ENCODE measurements around the gene MYH11. TPM values are rescaled to one million over a fixed set of nuclear protein-coding genes. Genes with fewer than 3 reads are reported as not detected.

MYH11 gene
- total RNA-seq: not detected in 2 replicates

DNA sequence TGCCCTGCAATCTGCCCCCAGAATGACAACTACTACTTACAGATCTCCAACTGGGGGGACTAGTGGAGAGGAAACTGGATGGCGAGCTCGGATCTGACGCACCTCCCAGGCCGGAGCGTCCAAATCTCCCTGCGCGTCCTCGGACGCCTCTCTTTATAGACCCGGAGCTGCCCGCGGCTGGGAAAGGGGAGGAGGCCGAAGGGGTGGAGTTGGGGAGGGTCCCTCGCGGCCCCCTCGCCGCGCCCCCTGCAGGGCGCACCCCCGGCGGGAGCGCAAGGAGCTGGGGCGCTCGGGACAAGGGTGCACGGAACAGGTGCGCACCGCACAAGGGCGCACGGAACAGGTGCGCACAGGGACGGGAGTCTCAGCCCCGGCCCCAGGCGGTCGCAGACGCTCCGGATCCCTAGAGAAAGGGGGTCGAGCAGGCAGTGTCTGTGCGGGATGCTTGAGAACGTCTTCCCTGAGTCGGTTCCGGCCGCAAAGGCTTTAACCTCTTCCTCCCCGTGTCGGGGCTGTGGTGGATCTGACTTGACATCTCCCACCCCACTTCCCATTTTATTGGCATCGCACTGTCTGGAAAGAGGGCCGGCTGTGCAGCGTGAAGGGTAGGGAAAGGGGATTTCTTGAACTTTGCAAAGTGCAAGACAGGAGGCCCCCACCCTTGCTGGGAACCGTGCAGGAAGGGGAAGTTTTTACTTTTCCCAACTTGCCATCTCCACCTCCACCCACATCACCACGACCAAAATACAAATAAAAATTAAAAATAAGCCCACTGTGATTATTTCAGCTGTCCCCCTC, at the start of gene MYH11:
Gene MYH11, minus strand, starts transcription at position 128 of the 798 bp plus-strand sequence. CDS start 18,776 bp downstream, outside the sequence.
- intact Hi-C loops (cut with micrococcal nuclease): no loop called here

DNA sequence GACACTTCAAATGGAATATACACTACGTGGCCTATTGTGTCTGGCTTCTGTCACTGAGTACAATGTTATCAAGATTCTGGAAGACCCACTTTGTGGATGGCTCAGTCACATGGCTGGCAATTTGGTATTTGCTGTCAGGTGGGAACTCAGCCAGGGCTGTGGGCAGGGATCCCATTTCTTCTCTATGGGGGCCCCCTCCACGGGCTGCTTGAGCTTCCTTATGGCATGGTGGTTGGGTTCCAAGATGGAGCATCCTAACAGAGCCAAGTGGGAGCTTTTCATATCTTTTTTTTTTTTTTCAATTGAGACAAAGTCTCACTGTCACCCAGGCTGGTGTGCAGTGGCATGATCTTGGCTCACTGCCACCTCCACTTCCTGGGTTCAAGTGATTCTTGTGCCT, 49.6 kb upstream of the MYH11 start:
- intact Hi-C loops (cut with micrococcal nuclease): no loop called here

DNA sequence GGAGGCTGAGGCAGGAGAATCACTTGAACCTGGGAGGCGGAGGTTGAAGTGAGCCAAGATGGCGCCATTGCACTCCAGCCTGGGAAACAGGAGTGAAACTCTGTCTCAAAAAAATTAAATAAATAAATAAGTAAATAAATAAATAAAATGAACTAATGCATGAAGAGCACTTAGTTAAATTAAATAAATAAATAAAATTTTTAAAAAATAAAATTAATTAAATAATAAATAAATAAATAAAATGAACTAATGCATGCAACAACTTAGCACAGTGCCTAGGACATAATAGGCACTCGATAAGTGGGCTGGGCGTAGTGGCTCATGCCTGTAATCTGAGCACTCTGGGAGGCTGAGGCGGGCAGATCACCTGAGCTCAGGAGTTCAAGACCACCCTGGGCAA, 47.1 kb upstream of the MYH11 start:
- intact Hi-C loops (cut with micrococcal nuclease): no loop called here

DNA sequence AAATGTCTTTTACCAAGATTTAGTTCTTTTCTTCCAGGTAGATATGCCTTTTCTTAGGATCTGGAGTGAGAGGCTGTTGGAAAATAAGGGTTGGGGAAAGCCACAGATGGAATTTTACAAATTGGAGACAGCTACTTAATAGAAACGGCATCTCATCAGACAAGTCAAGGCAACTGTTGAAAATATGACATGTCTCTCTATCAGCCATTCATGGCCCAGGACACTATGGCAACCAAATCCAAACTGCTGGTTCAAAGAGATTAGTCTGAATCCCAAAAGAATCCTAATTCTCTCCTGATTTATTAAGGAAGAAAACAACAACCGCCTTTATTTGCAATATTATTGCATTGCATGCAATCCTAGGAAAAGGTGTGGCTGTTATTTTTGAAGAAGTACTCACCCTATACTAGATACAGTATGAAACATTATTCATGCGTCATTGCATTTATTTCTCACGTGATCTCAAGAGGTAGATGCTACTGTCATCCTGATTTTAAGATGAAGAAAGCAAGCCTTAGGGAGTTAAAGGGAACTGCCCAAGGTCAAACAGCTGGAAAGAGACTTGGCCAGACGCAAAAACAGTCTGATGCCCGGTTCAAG, 44.2 kb upstream of the MYH11 start:
- intact Hi-C loops (cut with micrococcal nuclease): no loop called here

DNA sequence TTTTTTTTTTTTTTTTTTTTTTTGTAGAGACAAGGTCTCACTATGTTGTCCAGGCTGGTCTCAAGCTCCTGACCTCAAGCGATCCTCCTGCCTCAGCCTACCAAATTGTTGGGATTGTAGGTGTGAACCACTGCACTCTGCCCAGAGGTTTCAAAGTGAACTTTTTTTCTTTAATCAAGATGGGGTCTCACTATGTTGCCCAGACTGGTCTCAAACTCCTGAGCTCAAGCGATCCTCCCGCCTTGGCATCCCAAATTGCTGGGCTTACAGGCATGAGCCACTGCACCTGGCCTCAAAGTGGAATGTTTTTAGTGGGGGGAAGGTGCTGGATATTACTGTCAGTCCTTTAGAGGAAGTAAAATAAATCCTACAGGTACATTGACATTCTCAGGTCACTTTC, 43.5 kb upstream of the MYH11 start:
- intact Hi-C loops (cut with micrococcal nuclease): no loop called here

DNA sequence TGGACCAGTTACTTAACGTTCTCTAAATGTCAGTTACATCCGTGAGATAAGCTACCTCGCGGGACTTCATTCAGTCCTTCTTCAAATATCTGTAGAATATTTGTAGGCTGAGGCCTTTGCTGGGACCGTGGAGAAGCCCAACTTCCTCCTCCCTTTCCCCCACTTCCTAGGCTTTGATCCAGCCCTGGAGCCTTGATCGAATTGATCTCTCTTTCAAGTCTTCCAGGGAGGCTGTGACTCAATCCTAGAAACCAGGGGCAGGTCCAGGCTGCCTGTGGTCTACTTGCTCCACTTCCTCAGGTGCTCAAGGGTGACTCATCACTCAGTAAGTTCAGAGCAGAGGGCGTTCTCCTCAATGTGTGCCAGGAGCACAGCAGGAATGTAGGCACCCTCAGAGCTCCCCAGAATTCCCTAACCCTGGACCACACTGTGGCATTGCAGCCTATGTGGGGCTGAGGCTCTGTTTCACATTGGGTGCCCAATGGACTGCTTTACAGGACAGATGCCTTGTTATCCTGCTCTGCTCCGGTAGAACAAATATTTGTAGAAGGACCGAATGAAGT, 42.8 kb upstream of the MYH11 start:
- intact Hi-C loops (cut with micrococcal nuclease): no loop called here

DNA sequence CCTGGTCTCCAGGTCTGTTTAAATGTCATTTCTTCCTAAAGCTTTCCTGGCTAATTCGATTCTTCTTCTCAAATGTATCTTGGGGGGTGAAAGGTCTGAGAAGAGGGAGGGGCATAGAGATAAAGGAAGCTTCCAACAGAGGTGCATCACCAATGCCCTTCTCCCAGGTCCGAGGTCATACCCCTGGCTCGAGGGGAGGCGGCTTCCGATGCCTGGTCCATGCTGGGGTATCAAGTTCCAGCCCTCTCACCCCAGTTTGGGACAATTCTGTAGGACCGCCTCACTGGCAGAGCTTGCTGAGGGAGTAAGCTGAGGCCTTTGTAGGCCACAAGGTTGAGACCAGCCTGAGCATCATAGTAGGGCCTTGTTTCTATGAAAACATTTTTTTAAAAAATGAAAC, 41.8 kb upstream of the MYH11 start:
- intact Hi-C loops (cut with micrococcal nuclease): no loop called here

DNA sequence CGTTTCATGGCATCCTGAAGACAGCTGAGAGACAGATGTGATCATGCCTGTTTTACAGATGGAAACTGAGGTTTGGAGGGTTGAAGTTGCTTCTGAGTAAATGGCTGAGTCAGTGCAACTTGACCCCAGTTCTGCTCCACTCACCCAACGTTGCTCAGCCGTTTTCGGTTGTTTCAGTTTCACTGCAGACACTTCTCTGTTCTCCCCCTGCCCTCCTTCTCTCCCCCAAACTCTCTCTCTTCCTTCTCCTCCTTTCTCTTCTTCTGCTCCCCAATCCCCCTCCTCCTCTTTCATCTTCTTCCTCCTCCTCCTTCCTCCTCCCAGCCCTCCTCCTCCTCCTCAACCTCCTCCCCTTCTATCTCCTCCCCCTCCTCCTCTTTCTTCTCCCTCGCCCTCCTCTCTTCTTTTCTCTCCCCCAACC, 41.0 kb upstream of the MYH11 start:
- intact Hi-C loops (cut with micrococcal nuclease): no loop called here

DNA sequence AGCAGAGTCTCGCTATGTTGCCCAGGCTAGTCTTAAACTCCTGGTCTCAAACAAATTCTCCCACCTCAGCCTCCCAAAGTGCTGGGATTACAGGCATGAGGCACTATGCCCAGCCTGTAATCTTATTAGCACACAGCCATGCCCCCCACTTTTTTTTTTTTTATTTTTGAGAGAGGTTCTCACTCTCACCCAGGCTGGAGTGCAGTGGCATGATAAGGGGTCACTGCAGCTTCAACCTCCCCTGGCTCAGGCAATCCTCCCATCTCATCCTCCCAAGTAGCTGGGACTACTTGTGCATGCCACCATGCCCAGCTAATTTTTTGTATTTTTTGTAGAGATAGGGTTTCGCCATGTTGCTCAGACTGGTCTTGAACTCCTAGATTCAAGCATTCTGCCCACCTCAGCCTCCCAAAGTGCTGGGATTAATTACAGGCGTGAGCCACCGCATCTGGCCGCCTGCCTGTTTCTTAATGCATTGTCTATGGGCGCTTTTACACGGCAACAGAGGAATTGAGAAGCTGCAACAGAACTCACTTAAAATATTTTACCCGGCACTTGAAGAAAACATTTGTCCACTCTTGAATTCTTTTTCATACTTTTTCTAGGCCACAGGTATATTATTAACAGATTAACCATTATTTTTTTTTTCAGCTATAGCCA, 40.4 kb upstream of the MYH11 start:
- intact Hi-C loops (cut with micrococcal nuclease): no loop called here

DNA sequence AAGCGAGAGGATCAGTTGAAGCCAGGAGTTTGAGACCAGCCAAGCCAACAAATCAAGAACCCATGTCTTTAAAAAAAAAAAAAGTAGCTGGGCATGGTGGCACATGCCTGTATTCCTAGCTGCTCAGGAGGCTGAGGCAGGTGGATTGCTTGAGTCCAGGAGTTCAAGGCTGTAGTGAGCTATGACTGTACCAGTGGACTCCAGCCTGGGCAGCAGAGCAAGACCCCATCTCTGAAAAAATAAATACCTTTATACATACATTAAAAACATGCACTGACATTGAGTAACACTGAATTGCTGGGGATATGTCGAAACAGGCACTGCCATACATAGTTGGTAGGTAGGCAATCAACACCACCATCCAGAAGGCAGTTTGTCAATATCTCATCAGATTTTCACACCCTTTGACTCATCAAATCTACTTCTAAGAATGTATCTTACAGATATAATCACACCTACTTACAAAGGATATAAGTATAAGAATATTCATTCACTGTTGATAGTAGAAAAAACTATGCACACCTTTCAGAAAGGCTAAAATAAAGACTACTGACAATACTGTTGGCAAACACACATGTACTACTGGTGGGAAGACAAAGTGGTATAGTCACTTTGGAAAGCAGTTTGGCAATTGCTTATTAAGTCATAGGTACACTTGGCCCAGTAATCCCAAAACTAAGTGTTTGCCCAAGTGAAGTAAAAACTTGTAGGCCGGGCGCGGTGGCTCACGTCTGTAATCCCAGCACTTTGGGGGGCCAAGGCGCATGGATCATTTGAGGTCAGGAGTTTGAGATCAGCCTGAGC, 37.9 kb upstream of the MYH11 start:
- intact Hi-C loops (cut with micrococcal nuclease): no loop called here

DNA sequence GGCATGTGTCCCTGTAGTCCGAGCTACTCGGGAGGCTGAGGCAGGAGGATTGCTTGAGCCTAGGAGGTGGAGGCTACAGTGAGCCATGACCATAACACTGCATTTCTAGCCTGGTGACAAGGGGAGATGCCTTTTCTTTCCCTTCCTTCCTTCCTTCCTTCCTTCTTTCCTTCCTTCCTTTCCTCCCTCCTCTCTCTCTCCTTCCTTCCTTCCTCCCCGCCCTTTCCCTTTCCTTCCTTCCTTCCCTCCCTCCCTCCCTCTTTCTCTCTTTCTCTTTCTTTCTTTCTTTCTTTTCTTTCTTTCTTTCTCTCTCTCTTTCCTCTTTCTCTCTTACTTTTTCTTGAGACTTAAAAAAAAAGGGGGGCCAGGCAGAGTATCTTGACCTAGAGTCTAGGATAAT, 34.7 kb upstream of the MYH11 start:
- intact Hi-C loops (cut with micrococcal nuclease): no loop called here

DNA sequence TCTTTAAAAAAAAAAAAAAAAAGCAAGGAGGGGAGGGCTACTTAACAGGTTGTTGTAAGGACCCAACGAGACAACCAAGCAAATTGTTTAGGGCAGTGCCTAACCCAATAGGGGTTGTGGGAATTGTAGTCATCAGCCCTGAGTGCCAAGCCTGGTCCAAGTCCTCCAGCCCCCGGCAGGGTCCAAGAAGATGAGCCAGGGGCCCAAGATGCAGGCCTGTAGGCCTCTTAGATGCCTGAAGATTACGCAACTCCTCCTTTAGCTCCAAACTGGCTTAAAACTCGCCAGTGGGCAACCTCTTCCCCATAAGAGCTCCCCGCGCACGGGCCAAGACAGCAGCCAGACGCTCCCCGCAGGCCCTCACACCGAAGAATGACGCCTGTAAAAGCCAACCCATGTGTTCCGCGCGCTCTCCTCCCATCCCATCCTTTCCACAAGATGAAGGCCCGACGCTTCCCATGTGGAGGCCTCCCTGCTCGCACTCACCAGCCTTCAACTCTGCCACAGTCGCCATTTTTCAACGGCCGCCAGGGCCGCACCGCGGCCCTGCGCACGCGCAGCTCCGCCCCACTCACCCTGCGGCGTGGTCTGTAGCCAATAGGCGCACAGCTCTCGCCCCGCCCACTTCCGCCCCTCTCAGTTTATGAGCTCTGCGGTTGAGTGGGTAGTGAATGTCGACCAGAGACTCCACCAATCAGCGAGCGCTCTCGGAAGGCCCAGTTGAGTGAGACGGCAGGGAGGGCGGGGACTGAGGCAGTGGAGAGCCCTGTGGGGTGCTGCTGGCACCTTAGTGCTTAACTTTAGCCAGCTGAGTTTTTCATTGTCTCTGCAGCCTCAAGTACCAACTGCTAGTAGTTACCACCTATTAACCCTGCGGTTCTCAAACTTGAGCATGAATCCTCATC, 31.5 kb upstream of the MYH11 start, which contains the start of gene CEP20:
Gene CEP20, minus strand, starts transcription at position 532 of the 905 bp plus-strand sequence. Its CDS starts 18 bp downstream, at position 514.
- intact Hi-C loops (cut with micrococcal nuclease): loop anchor here (1.0 to 10.0 kb wide), 10 partner anchors 24 to 831 kb away; partner anchors contain the start of genes MARF1 and NTAN1

DNA sequence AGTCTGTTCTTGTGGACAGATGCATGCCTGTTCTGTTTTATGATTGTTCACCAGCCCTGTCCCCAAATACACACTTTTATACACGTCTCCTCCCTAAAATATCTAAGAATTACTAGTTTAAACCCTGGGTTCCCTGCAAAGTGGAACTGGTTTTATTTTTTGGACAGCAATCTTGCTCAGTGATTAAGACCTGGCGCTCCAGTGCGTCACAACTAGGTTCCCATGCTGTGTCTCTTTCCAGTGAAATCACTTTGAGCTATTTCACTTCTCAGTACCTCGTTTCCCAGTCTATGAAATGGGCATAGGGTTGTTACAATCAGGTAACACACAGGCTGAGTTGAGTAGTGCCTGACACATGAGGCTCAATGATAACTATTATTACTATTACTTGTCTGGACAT, 30.5 kb upstream of the MYH11 start:
- intact Hi-C loops (cut with micrococcal nuclease): loop anchor here (5.0 to 10.0 kb wide), 2 partner anchors 212 to 830 kb away; partner anchors contain the start of gene NTAN1

DNA sequence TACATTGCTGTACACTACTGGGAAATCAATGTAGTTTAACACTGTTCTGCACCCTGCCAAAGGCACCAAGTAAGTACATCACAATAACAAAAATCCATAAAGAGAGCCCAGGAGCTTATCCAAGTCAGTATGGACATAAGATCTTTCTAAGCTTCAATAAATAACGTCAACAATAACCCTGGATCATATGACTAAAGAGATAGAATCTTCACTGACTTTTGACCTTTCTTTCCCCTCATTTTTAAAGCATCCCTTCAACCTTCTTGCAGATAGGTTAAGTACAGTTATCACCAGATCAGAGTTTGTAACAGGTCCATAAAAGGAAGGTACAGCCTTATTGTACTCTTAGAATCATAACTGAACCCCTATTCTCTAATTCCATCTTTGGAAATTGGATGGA, 29.2 kb upstream of the MYH11 start:
- intact Hi-C loops (cut with micrococcal nuclease): loop anchor here (5.0 to 10.0 kb wide), 2 partner anchors 211 to 829 kb away; partner anchors contain the start of gene NTAN1

DNA sequence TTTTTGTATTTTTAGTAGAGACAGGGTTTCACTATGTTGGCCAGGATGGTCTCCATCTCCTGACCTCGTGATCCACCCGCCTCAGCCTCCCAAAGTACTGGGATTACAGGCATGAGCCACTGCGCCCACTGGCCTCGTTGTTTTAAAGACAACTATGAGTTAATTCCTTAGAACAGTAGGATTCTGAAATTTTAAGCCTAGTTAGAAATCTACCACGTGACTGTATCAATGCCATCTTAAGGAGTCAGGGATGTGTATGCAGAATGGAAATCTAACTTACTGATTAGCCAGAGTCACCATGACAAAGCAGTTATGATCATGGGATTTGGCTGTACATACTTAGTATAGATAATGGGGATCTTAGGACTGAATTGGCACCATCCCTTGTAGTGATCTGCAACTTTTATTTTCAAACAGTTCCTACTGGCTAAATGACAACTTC, 28.8 kb upstream of the MYH11 start:
- intact Hi-C loops (cut with micrococcal nuclease): loop anchor here (5.0 to 10.0 kb wide), 2 partner anchors 211 to 828 kb away; partner anchors contain the start of gene NTAN1

DNA sequence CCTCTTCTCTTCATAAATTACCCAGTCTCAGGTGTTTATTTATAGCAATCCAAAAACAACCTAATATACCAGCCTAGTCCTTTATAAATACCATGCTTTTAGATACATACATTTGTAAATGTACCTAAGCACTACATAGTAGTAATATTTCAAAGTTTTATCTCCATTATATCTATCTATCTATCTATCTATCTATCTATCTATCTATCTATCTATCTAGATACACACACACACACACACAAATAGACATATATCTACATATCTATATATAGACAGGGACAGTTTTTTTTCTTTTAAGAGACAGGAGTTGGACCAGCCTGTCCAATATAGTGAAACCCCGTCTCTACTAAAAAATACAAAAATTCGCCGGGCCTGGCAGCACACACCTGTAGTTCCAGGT, 25.7 kb upstream of the MYH11 start:
- intact Hi-C loops (cut with micrococcal nuclease): loop anchor here (10.0 kb wide), 1 partner anchor 208 kb away; no protein-coding TSS in a partner anchor

DNA sequence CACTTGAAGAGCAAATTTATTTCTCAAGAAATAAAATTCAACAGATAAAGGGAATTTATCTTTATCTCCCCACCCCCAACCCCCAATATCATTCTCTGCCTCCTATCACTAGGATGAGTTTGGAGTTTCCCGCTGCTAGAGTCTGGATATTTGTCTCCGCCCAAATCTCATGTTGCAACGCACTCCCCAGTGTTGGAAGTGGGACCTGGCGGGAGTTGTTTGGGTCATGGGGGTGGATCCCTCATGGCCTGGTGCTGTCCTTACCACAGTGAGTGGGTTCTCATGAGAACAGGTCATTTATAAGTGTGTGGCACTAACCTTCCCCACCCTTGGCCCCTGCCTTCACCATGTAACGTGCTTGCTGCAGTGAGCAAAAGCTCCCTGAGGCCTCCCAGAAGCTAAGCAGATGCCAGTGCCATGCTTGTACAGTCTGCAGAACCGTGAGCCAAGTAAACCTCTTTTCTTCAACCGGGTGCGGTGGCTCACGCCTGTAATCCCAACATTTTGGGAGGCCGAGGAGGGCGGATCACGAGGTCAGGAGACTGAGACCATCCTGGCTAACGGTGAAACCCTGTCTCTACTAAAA, 25.1 kb upstream of the MYH11 start:
- intact Hi-C loops (cut with micrococcal nuclease): loop anchor here (10.0 kb wide), 1 partner anchor 207 kb away; no protein-coding TSS in a partner anchor

DNA sequence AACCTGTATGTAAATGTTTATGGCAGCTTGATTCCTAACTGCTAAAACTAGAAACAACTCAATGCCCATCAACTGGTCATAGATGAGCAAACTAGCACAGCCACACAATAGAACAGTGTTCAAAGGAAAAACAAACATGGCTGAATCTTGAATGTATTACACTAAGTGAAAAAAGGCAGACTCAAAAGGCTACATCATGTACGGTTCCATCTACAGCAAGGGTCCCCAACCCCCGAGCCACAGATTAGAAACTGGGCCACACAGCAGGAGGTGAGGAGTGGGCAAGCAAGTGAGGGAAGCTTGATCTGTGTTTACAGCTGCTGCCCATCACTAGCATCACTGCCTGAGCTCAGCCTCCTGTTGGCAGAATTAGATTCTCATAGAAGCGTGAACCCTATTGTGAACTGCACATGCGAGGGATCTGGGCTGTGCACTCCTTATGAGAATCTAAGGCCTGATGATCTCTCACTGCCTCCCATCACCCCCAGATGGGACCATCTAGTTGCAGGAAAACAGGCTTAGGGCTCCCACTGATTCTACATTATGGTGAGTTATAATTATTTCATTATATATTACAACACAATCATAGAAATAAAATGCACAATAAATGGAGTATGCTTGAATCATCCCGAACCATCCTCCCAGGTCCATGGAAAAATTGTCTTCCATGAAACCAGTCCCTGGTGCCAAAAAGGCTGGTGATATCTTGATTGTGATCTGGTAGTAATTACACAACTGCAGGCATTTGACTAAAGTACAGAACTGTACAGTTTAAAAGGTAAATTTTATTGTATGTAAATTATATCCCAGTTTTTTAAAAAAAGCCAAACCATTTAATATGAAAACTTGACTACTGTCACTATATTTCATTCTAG, 23.8 kb upstream of the MYH11 start:
- intact Hi-C loops (cut with micrococcal nuclease): loop anchor here (10.0 kb wide), 1 partner anchor 206 kb away; no protein-coding TSS in a partner anchor

All from T-helper 1 cell treated with Interleukin-12 subunit alpha and Interleukin-12 subunit beta and Interleukin-4 antibody, amounts not matched to agents 30 ng/mL and 1 ng/mL, for 36 hours (primary cell).